OCI-LY7 (cell line): Measurements from ENCODE around the gene WDR3. TPM values are rescaled to one million over a fixed set of nuclear protein-coding genes. Genes with fewer than 3 reads are reported as not detected.

Experiments used
- BruUV-seq: library from RNA; stranded (reverse); fragments of 400-500 nt; replicated peaks from 2 replicates; lab custom pipeline; 2021; lab: Mats Ljungman, UMichigan
- CTCF ChIA-PET: fragments of 300-600 bp; sonication (Branson Sonifier 250); formaldehyde crosslinking; loops from one replicate; lab custom pipeline; 2022; ENCODE audit warnings: antibody characterized with exemption; ENCODE audit not compliant: unreplicated experiment; lab: Charles Lee
- POLR2A ChIA-PET: fragments of 300-600 bp; sonication (Branson Sonifier 250); formaldehyde crosslinking; loops from one replicate; lab custom pipeline; 2022; ENCODE audit warnings: antibody characterized with exemption; lab: Charles Lee
- DNase-seq: peaks from one replicate; pipeline ENCODE4 v3.0.0-alpha.2; 2015; ENCODE audit warnings: low spot score
- H2AFZ ChIP-seq: fragments of 200-600 bp; sonication (generic), shearing (Covaris generic); 2 replicates; pipeline ENCODE4 v1.6.1; 2014; ENCODE audit warnings: mild to moderate bottlenecking, antibody characterized with exemption, low read length, moderate library complexity
- H3K27ac ChIP-seq: fragments of 200-600 bp; sonication (generic); 2 replicates; pipeline ENCODE4 v1.5.1; 2014; ENCODE audit warnings: mixed run types, low read depth, mild to moderate bottlenecking, moderate library complexity, low read length, inconsistent platforms; ENCODE audit not compliant: poor library complexity, severe bottlenecking
- H3K36me3 ChIP-seq: fragments of 200-600 bp; sonication (generic); 2 replicates; pipeline ENCODE4 v1.6.1; 2014; ENCODE audit warnings: mild to moderate bottlenecking, antibody characterized with exemption, low read length, moderate library complexity, mixed read lengths; ENCODE audit not compliant: insufficient read depth
- H3K4me1 ChIP-seq: fragments of 200-600 bp; sonication (generic); 2 replicates; pipeline ENCODE4 v1.5.1; 2014; ENCODE audit warnings: mild to moderate bottlenecking, low read length; ENCODE audit not compliant: insufficient read depth, poor library complexity, severe bottlenecking
- H3K4me2 ChIP-seq: fragments of 200-600 bp; sonication (generic); 2 replicates; pipeline ENCODE4 v1.6.1; 2014; ENCODE audit warnings: mild to moderate bottlenecking, low read length
- H3K4me3 ChIP-seq: fragments of 200-600 bp; sonication (generic); 2 replicates; pipeline ENCODE4 v1.5.1; 2014; ENCODE audit warnings: mild to moderate bottlenecking, low read depth, low read length; ENCODE audit not compliant: poor library complexity, severe bottlenecking
- H3K79me2 ChIP-seq: fragments of 200-600 bp; sonication (generic); 2 replicates; pipeline ENCODE4 v1.6.1; 2016; ENCODE audit warnings: low read depth, mild to moderate bottlenecking, low read length, moderate library complexity, mixed read lengths; ENCODE audit not compliant: insufficient read depth
- H3K9me2 ChIP-seq: fragments of 200-600 bp; sonication (generic); 2 replicates; pipeline ENCODE4 v1.6.1; 2016; ENCODE audit warnings: mild to moderate bottlenecking, low read length, mixed read lengths; ENCODE audit not compliant: insufficient read depth
- H3K9me3 ChIP-seq: fragments of 200-600 bp; sonication (generic); 2 replicates; pipeline ENCODE4 v1.6.1; 2014; ENCODE audit warnings: mild to moderate bottlenecking, mixed run types, low read length, mixed read lengths
- H4K20me1 ChIP-seq: fragments of 200-600 bp; sonication (generic); 2 replicates; pipeline ENCODE4 v1.6.1; 2014; ENCODE audit warnings: mild to moderate bottlenecking, antibody characterized with exemption, low read length, moderate library complexity, mixed read lengths; ENCODE audit not compliant: insufficient read depth
- EZH2phosphoT487 ChIP-seq: fragments of 200-600 bp; sonication (generic); IDR thresholded peaks from 2 replicates; pipeline ENCODE4 v1.6.1; 2018; ENCODE audit warnings: low read depth, borderline replicate concordance, mild to moderate bottlenecking, mixed run types, antibody characterized with exemption, low read length, moderate library complexity, mixed read lengths
- intact Hi-C: fragments of 100-400 bp; cut with micrococcal nuclease; formaldehyde crosslinking; loops from one replicate; pipeline ENCODE4 v1.10.0; 2022; ENCODE audit not compliant: unreplicated experiment
- total RNA-seq, 2 experiments: library from RNA; depleted of rRNA in 1 of 2; stranded (reverse); fragments of >200 nt in 1 of 2; shearing (Covaris generic) in 1 of 2; gene quantifications; 2 replicates each; pipeline ENCODE4 v1.2.3, GENCODE V29; 2014 to 2022
- TF ChIP-seq, protein P1 (sequence below): fragments of 200-600 bp; sonication (generic); conservative IDR thresholded peaks from 2 replicates; pipeline ENCODE4 v1.5.1; 2014; ENCODE audit warnings: mild to moderate bottlenecking, antibody characterized with exemption, low read length, moderate library complexity, mixed read lengths

The WDR3 gene
- total RNA-seq, 2 experiments from 2014 or later: 23.1 to 31.4 TPM

DNA sequence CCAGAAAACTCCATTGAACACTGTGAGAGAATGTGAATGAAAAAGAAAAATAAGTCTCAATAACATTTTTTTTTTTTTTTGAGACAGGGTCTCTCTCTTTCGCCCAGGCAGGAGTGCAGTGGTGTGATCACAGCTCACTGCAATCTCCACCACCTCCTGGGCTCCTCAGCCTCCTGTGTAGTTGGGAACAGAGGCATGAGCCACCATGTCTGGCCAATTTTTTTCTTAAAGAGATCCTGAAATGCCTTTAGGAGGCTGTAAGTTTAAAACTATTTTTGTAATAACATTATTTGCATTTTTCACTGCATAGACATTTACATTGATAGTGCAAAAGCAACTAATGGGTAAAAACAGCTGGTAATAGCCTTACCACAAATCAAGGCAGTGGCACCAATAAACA, 35.5 kb upstream of the WDR3 start:
- intact Hi-C loops: loop anchor here (2.0 kb wide), 1 partner anchor 135 kb away; no protein-coding TSS in a partner anchor

DNA sequence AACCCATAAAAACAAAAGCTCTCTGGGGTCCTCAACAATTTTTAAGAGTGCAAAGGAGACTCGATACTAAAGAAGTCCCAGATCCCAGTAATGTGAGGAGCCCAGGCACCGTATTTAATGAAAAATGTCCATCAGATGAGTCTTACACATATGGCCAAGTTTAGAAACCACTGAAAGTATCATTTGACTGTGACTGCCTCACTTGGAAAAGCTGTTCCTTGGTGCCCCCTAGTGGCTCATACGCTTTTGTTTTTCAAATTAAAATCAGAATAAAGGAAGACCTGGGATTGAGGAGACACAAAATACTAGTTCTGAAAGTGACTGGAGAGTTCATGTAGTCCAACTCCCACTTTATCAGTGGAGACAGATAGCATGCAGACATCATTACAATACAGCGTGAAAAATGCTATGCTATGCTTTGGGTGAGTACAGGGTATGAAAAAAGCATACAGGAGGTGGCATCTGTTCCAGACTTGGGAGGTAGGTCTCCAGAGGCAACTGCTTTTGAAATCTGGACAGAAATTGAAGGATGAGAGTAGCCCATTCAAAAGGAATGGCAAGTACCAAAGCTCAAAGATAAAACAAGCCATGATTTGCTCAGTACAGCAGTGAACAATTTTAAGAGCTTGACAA, 33.9 kb upstream of the WDR3 start:
- no TSS peak for BruUV-seq
- Histone ChIP-seq H3K9me3 (no peaks in the 10 kb centered on the region), H2AFZ (no peak overlapping the region), H3K36me3 (peaks cover 33% of the 10 kb centered on the region; the same call in 1 of the 2 replicates), H3K4me3 (no peak overlapping the region), H3K4me1 (no peaks in the 10 kb centered on the region), H3K79me2 (no peaks in the 10 kb centered on the region), H3K27ac (no peak overlapping the region), H4K20me1 (no peaks in the 10 kb centered on the region), H3K9me2 (no peaks in the 10 kb centered on the region), H3K4me2 (no peak overlapping the region)
- POLR2A ChIA-PET: interaction anchor here (0.9 to 4.8 kb wide), 3 partner anchors 11 to 35 kb away, joined by 3 to 15 read pairs (median 8); no protein-coding TSS in a partner anchor
- TF ChIP-seq EZH2phosphoT487: no peak
- TF ChIP-seq, protein P1, sequence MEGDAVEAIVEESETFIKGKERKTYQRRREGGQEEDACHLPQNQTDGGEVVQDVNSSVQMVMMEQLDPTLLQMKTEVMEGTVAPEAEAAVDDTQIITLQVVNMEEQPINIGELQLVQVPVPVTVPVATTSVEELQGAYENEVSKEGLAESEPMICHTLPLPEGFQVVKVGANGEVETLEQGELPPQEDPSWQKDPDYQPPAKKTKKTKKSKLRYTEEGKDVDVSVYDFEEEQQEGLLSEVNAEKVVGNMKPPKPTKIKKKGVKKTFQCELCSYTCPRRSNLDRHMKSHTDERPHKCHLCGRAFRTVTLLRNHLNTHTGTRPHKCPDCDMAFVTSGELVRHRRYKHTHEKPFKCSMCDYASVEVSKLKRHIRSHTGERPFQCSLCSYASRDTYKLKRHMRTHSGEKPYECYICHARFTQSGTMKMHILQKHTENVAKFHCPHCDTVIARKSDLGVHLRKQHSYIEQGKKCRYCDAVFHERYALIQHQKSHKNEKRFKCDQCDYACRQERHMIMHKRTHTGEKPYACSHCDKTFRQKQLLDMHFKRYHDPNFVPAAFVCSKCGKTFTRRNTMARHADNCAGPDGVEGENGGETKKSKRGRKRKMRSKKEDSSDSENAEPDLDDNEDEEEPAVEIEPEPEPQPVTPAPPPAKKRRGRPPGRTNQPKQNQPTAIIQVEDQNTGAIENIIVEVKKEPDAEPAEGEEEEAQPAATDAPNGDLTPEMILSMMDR: peak; percentile 96
- CTCF ChIA-PET: interaction anchor here (1.2 kb wide), 1 partner anchor 15 kb away, joined by 3 read pairs; no protein-coding TSS in a partner anchor
- intact Hi-C loops: loop anchor here (2.0 kb wide), 2 partner anchors 137 to 383 kb away; no protein-coding TSS in a partner anchor
- DNase-seq: peak; percentile 78

More for the DNA sequence above, 35.5 kb upstream of the WDR3 start:
- ChIA-PET POLR2A (interaction anchor here (0.8 to 4.8 kb wide), 2 partner anchors 12 to 34 kb away, joined by 3 to 15 read pairs; no protein-coding TSS in a partner anchor), CTCF (no interaction called here)
- H3K4me1 ChIP-seq: no peaks in the 10 kb centered on the region
- H3K79me2 ChIP-seq: no peaks in the 10 kb centered on the region
- H3K4me2 ChIP-seq: no peak overlapping the region
- BruUV-seq: no TSS peak
- no peak overlapping the region for H3K27ac ChIP-seq
- H3K36me3 ChIP-seq: peaks cover 33% of the 10 kb centered on the region; the same call in 1 of the 2 replicates
- H4K20me1 ChIP-seq: no peaks in the 10 kb centered on the region
- no peak for DNase-seq
- H3K4me3 ChIP-seq: no peak overlapping the region
- no peaks in the 10 kb centered on the region for H3K9me2 ChIP-seq
- H3K9me3 ChIP-seq: no peaks in the 10 kb centered on the region
- H2AFZ ChIP-seq: no peak overlapping the region
- TF ChIP-seq, protein P1: no peak
- no peak for TF ChIP-seq EZH2phosphoT487

GRCh38 chr1:117897551-117897950, 32.0 kb upstream of the WDR3 start:
- Histone ChIP-seq H3K27ac (no peak overlapping the region), H3K9me3 (no peaks in the 10 kb centered on the region), H4K20me1 (no peaks in the 10 kb centered on the region), H2AFZ (no peak overlapping the region), H3K4me3 (no peak overlapping the region), H3K4me2 (no peak overlapping the region), H3K36me3 (peaks cover 40% of the 10 kb centered on the region), H3K4me1 (no peaks in the 10 kb centered on the region), H3K9me2 (no peaks in the 10 kb centered on the region), H3K79me2 (no peaks in the 10 kb centered on the region)
- ChIA-PET POLR2A (interaction anchor here (1.1 to 4.8 kb wide), 2 partner anchors 9 to 37 kb away, joined by 3 to 15 read pairs; no protein-coding TSS in a partner anchor), CTCF (no interaction called here)
- no peak for DNase-seq
- intact Hi-C loops: loop anchor here (2.0 kb wide), 1 partner anchor 385 kb away; no protein-coding TSS in a partner anchor
- BruUV-seq: no TSS peak
- no peak for TF ChIP-seq EZH2phosphoT487
- TF ChIP-seq, protein P1: no peak
